Stimulated activated CD8-positive, alpha-beta memory T cell treated with anti-CD3 and anti-CD28 coated beads, Interleukin-4, amount 100 ng/mL, for 48 hours (primary cell): ENCODE data around the gene KRTAP5-7.
"Not testable (repeated sequence)": the region's sequence is repeated elsewhere in the genome, so short reads cannot be mapped to it uniquely, and the experiment has no call there.

Source experiments
- DNase-seq: peaks from one replicate; pipeline ENCODE4 v3.0.0-alpha.2; 2020

KRTAP5-7 gene

DNA sequence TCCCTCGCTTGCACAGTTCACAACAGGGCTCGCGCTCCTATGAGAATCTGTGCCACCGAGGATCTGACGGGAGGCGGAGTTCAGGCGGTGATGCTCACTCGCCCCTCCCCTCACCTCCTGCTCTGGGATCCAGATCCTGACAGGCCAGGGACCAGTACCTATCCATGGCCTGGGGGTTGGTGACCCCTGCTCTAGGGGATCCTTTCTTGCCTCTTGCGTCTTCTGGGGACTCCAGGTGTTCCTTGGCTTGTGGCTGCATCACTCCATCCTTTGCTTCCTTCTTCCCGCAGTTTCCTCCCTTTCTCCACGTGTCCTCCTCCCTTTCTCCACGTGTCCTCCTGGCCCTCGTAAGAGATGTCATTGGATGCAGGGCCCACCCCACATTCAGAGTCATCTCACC is 30.6 kb upstream of the KRTAP5-7 start:
- no peak for DNase-seq

DNA sequence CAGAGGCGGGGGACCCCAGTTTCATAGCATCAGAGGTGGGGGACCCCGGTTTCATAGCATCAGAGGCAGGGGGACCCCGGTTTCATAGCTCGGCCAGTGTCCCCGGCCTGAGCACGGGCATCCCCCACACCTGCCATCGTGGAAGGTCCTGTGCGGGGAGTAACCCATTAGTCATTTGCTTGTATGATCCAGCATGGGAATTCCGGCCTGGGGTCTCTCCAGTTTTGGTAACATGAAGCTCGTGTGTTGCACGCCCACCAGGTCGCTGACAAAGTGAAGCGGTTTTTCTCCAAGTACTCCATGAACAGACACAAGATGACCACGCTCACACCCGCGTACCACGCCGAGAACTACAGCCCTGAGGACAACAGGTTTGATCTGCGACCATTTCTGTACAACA is 29.0 kb upstream of the KRTAP5-7 start:
- DNase-seq, result no peak

- DNase-seq, result no peak
Observed at GRCh38 chr11:71499125-71499524, 27.9 kb upstream of the KRTAP5-7 start.

- no peak for DNase-seq
Observed at GRCh38 chr11:71499546-71499945, 27.5 kb upstream of the KRTAP5-7 start.

- no peak for DNase-seq
Observed at GRCh38 chr11:71500601-71501021, 26.5 kb upstream of the KRTAP5-7 start.

DNA sequence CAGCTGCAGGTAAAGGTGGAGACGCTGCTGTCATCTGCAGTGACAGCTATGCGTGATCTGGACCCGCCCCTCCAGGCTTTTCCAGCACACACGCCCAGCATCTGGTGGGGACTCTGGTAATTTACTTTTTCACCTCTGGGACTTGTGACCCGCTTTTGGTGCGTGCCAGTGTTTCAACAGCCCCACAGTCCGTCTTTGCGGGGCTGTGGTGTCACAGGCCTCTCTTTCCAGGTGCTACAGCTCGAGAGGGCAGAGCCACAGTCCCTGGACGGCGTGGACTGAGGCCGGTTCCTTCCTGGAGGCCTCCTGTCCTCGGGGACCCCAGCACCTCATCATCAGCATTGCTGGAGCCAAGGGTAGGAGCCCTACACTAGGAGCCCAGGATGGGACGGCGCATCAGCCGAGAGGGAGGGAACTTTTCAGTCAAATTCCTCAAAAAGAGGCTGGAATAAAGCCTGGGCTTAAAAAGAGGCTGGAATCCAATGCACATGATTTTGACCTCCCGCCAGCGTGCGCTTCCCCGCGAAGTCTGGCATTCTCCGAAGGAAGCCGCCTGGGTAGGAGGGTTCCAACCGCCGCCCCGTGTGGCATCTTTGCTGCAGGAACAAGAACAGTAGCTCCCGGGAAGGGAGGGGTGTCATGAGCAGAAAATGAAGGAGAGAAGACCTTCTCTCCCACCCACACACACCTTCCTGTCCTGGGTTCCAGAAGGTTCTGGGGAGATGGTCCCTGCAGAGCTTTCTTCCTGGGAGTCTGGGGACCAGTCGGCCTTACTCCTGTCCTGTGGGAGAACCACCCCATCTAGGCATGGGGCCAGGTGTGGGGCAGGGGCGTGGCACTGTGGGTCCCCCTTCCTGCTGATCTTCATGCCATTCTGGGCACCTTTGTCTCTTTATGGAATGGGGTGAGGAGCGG is 25.7 kb upstream of the KRTAP5-7 start:
- DNase-seq, result no peak

GRCh38 chr11:71502026-71502425 is 25.0 kb upstream of the KRTAP5-7 start:
- no peak for DNase-seq

GRCh38 chr11:71502871-71503435 is 24.1 kb upstream of the KRTAP5-7 start:
- DNase-seq, result no peak

GRCh38 chr11:71504531-71504930 is 22.5 kb upstream of the KRTAP5-7 start:
- DNase-seq, result no peak

DNA sequence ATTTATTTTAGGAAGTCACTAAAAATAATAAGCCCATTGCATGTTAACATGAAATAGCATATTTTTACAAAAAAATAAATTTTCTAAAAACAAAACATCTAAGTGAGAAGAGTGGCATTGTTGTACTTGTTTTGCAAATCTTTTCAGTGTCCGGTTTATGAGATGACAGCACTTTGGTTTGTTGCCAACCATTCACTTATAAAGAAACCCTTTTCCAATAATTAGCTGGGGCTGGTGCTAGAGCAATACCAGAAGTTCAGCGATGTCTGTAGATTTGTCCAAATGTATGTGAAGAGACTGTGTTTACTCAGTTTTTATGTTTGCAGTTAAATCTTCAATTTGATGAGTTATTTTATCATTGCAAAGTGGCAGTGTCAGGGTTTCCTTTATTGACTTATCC is 22.1 kb upstream of the KRTAP5-7 start:
- DNase-seq, result no peak

GRCh38 chr11:71505781-71506180 is 21.3 kb upstream of the KRTAP5-7 start:
- no peak for DNase-seq

DNA sequence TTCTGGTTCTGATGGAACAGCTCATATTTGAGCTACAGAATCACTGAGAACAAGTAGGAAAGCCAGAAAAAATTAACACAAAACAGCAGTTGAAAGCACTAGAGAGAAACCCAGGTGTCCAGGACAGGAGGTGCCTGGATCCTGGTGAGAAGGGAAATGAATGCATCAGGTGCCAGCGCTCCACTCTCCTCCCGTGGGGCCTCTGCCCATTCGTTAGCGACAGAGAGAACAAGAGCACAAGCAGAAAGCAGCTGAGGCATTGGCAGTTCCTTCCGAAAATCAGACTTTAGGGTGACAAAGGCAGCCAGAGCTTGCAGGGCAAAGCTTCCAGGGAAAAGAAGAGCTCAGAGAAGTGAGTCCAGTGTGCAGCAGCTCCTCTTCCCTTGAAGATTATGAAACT is 20.0 kb upstream of the KRTAP5-7 start:
- no peak for DNase-seq

- no peak for DNase-seq
Observed at GRCh38 chr11:71518506-71519471, 8.3 kb upstream of the KRTAP5-7 start.

- DNase-seq, result no peak
Observed at GRCh38 chr11:71519546-71519945, 7.5 kb upstream of the KRTAP5-7 start.

DNA sequence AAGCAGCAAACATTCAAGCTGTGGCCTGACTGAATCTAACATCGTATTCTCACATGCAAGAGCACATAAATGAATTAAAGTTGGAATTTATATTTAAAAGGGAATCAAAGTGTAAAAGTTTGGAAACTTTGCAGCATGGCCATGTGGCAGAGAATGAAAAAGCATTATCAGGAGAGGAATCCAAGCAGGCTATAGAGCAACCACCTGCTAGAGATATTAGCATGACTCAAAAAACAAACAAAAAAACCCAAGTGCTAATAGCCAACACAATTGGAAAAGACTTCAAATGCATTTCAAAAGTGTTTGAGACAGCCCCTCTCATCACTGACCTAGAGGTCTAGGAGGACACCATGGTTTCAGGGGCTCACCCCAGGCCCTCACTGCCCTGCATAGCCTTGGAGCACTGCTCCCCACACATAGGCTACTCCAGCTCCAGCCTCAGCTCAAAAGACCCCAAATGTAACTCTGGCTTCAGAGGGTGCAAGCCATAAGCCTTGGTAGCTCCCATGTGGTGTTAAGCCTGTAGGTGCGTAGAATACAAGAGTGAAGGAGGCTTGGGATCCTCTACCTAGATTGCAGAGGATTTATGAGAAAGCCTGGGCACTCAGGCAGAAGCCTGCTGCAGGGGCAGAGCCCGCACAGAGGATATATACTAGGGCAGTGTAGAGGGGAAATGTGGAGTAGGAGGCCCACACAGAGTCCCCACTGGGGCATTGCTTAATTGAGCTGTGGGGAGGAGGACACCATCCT is 1.7 kb upstream of the KRTAP5-7 start:
- DNase-seq, result no peak

GRCh38 chr11:71525938-71526495 is 1.1 kb upstream of the KRTAP5-7 start:
- DNase-seq, result no peak

DNA sequence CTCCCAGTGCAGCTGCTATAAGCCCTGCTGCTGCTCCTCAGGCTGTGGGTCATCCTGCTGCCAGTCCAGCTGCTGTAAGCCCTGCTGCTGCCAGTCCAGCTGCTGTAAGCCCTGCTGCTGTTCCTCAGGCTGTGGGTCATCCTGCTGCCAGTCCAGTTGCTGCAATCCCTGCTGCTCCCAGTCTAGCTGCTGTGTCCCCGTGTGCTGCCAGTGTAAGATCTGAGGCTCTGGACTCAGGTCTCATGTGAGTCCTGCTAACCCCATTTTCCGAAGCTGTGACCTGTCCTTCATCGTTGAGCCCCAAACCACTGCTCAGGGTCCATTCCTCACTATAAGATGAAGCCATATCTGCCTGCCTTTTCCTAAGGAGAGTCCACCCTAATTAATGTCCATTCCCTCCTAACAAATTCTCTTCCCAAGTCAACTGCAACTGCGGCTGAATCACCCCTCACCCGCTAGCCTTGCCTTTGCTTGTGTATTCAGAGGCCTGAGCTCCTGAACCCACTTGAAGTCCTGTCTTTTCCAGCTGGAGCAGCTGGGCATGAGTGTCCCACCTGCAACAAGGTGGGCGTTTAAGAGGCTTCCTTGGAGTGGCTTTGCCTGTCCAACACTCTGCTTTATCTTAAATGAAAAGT is 626 bp downstream of the KRTAP5-7 start:
- DNase-seq, result no peak

DNA sequence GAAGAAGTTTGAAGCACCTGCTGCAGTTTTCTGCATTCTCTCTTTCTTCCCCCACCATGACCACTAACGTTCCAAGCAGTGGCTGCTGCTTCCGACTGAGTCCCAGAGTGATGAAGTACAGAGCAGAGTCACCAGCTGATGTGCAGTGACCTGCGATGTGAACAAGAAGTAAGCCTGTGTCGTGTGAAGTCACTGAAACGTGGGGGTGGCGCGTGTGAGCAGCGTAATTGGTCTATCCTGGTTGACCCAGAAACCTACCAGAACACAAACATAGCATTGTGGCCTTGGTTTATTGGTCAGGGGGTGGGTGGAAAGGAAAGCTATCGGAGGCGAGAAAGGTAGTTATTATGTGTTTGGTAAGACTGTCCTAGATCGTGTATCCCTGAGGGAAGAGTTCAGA is 3.5 kb downstream of the KRTAP5-7 start:
- DNase-seq, result no peak

DNA sequence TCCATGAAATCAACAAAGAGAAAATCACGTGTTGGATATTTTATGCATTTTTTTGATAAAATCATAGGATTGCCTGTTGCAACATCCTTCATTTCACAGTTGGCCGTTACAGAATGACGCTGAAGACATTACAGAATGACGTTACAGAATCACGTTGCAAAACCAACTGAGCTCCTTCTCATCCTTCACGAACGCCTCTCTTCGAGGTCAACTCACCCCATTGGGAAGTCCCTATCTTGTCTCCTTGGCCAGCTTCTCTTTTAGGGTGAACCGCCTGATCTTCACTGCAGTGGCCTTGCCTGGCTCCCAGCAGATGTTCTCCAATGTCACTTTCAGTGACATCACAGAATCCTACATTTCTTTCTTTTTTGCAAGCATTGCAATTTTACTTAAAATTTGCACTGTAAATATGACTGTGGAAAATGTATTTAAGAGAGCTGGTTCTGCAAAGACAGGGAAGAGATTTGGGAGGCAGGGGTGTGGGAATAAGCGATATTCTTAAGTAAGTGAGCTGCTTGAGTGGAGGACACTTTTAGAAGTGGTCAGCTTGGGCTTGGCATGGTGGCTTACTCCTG is 5.1 kb downstream of the KRTAP5-7 start:
- DNase-seq, result no peak

- not testable (repeated sequence) for DNase-seq
Observed at GRCh38 chr11:71534711-71535608, 7.9 kb downstream of the KRTAP5-7 start.
